Right lobe of liver (tissue), 4 donors: ENCODE results near the gene FRMD4B.

Experiments used
- POLR2A ChIP-seq: fragments of 450-650 bp; IDR thresholded peaks from one replicate; pipeline ENCODE4 v1.6.1; 2017; ENCODE audit warnings: antibody characterized with exemption, mild to moderate bottlenecking
- TF ChIP-seq, protein P1 (sequence below), 4 donors: fragments of 200-600 bp in 3 of 4; fragments of 450-650 bp in 1 of 4; IDR thresholded peaks; one replicate each; pipeline versions ENCODE4 v1.5.1 to v1.8.0; 2016 to 2022; ENCODE audit warnings: antibody characterized with exemption in 4 of 4, mild to moderate bottlenecking in 2 of 4
- donor health status: DM: no; HTN: no; CAD: no.
- donor health status: DM: no; HTN: no; CAD: no.
- donor health status: DM: no; HTN: yes; CAD: no.

DNA sequence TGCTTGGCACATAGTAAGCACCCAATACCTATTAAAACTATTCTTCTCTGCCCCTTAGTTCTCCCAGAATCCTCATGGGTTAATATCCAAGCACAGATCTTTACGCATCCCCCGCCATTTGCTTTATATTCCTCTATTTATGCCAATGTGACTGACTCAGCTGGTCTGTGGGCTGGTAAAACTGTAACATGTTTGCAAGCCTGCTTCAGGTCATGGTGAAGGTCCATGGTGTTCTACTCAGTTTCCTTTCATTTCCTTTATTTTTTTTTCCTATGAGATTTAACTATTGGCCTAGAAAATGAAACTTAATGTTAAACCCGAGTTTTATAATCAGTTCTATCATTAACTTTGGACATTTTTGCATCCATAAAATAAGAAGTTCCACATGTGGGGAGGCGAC lies 47.0 kb downstream of the FRMD4B start:
- TF ChIP-seq, protein P1, sequence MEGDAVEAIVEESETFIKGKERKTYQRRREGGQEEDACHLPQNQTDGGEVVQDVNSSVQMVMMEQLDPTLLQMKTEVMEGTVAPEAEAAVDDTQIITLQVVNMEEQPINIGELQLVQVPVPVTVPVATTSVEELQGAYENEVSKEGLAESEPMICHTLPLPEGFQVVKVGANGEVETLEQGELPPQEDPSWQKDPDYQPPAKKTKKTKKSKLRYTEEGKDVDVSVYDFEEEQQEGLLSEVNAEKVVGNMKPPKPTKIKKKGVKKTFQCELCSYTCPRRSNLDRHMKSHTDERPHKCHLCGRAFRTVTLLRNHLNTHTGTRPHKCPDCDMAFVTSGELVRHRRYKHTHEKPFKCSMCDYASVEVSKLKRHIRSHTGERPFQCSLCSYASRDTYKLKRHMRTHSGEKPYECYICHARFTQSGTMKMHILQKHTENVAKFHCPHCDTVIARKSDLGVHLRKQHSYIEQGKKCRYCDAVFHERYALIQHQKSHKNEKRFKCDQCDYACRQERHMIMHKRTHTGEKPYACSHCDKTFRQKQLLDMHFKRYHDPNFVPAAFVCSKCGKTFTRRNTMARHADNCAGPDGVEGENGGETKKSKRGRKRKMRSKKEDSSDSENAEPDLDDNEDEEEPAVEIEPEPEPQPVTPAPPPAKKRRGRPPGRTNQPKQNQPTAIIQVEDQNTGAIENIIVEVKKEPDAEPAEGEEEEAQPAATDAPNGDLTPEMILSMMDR (IDR thresholded peaks at IDR 0.05) = no peak
- no peak for TF ChIP-seq POLR2A
